C1 segment of cervical spinal cord (tissue), 14 donors: Measurements from ENCODE around the gene METTL24.

ENCODE experiments used
- DNase-seq, 14 donors: peaks; one replicate each; lab custom pipeline; 2025; lab: John Stamatoyannopoulos, UW

The METTL24 gene, protein sequence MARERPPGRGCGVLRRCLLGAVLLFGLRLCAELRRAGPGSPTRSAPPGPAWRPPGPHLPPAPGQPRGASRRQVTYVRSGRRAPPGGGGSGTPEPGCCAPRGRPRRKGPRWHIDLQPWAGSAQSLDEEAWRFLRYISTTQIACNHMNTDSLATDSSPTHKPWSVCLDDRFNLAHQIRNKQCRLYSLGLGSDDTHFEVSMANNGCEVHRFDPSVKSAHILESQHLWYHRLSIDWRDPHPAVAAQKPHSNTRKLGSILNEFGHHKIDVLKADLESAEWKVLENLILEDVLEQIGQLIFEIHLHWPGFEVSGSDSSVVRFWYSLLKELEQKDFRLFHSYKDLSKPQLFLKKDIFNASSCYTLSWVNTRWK

DNA sequence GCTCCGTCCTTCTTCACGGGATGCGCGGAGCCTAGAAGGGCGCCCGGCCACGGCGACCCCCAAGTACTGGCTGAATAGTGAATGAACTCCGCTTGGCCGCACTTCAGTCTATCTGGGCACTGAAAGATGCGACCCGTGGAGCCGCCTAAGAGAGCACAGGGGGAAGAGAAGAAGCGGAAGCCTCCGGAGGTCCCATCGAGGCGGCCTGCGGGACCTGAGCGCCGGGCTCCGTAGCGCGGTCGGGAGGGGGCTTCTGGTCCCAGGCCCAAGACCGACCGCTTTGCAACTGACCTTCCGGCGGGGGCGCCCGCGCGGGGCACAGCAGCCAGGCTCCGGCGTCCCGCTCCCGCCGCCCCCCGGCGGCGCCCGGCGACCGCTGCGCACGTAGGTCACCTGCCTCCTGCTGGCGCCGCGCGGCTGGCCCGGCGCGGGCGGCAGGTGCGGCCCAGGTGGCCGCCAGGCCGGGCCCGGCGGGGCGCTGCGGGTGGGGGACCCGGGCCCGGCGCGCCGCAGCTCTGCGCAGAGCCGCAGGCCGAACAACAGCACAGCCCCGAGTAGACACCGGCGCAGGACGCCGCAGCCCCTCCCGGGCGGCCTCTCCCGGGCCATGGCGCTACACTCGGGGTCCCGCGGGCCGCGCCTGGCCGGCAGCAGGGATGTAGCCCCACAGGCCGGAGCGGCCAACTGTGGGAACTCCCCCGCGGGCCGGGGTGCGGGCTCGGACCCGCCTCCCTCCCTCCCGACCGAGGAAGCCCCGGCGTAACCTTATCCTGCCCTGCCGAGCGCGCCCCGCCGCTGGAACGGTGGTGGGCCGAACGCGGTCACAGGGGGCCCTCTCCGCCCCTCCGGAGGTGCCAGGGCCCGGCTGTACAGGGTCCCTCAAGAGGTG lies at the start of gene METTL24:
Gene METTL24, minus strand, starts transcription at position 686 of the 889 bp plus-strand sequence. Its CDS starts 77 bp downstream, at position 609.
- DNase-seq = peak in 5 of 14 donors; percentile 12 to 58 (median 31)

DNA sequence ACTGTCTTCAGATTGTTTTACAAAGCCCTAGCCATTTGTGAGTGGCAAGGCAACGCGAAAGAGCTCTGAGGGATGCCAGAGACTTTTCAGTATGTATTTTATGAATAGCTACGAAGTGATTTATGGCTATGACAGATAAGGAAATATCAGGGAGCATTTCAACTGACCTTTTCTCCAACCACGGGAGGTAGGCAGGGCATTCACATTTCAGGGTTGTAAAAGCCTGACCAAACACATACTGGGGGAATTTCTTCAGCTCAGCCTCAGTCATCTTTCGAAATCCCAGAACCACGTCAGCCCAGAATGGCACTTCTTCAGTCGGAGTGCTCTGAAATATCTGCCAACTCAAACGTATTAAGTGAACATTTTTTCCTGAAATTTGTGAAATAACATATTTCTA lies 46.5 kb upstream of the METTL24 start:
- no peak for DNase-seq

DNA sequence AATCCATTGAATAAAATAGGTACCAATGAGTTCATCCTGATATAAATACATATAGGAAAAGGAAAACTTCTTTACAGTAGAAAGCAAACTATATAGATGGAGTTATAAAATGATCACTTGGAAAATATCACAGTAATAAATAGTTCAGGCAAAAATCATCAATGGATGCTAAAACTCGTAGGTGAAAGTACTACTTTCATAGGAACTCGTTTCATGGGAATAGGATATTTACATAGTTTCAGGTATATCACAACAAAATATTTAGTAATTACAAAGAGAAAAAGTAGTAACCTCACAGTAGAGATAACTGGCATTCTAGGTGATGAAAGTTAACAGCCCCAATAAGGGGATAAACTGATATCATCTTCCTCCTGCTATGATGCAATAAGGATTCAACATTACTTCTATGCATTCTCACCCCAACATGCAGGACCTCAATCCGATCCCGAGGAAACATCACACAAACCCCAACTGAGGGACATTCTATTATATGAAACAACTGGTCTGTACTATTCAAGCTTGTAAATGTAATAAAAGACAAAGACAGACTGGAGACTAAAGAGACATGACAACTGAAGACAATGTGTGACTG lies 43.5 kb upstream of the METTL24 start:
- DNase-seq = no peak

DNA sequence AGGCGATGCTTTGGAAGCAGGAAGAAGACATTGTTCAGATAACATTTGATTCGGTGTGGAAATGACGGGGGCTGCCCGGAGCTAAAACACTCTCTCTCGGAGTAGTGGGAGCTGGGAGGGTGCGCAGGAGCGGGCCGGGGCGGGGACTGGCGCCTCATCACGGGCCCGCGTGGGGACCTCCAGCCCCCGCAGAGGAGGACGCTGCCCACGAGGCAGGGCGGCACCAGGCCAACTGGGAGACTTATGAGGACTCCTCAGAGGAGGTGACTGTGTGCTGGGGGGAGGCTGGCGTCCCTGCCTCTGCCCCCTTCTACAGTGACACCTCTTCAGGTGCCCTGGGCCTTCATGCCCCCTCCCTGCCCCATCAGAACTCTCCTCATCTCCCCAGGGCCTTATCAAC lies 42.1 kb upstream of the METTL24 start:
- DNase-seq = no peak

DNA sequence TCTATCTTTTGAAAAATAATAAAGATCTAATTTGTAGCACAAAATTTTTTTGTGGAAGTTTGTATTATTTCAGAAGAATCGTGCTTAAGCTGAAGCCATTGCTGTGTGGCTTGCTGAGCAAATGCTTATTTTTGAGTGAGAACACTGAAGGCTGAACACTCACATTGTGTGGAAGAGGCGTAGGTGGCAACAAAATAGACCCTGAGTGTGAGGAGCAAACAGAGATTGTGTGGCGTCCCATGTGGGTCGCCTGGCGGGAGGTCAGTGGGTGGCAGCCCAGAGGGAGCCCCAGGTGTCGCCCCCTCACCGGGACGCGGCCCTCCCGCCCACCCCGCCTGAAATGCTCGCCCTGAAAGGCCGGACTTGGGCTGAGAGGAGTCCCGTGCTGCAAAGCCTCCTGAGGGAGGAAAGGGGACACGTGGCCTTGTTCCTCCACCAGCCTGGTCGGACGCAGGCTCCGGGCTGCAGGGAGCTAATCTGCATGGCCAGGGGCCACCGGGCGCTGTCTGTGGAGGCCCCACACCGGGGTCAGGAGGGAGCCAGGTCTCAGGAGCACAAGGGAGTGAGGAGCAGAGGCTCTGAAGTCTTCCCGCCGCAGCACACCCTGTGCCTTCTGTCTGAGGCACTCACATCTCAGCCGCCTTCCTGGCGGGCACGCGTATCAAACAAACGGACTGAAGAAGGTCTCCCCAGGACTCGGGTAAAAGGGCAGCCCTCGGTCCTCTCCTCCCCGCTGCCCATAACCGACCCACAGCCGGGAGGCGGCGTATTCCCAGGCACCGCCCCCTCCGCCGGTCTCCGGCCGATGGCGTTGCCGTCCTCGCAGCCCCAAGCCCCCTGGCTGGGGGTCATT lies 41.3 kb upstream of the METTL24 start:
- no peak for DNase-seq

DNA sequence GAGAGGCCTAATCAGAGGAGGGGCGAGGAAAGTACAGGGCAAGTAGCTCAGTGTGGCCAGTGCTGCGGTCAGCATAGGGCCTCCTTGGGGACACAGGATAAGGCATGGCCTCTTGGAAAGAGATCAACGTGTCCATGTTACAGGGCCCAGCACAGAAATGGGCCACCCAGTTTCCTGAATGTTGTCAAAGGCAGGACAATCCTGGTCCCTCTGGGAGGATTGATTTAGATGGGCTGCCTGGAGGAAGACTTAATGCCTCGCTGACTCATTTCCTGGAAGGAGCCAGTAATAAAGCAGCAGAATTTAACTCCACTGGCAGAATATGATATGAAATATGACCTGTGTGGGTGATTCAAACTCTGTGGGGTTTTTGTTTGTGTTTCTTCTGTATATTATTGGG lies 40.6 kb upstream of the METTL24 start:
- no peak for DNase-seq

DNA sequence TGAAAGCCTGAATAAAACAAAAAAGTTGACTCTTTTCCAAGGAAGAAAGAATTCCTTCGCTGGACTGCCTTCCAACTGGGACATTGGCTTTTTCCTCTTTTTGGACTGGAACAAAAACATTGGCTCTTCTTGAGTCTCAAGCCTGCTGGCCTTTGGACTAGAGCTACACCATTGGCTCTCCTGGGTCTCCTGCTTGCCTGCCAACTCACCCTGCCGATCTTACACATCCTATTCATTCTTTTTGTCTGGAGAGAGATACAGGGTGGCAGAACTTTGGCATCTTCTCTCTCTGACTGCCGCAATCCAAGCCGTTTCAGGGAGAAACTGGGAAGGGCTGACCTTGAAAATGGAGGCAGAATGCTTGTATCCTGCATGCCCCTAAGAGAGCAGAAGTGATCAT lies 37.1 kb upstream of the METTL24 start:
- peak in 7 of 14 donors; percentile 8 to 40 (median 34) for DNase-seq

DNA sequence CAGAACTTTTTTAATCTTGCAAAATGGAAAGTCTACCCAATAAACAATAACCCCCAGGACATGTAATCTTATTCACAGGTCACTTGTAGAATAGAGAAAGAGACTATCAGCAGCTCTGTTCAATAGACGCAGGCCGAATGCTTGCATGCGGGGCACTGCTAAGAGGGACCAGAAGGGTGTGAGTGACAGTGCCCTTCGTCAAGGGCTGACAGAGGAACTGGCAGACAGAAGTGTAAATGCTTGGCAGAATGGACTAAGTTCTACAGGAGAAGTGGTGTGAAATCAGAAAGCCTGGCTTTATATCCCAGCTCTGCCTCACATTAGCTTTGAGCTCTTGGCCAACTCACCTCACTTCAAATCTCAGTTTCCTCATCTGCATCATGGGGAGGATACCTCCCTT lies 36.3 kb upstream of the METTL24 start:
- DNase-seq = no peak

DNA sequence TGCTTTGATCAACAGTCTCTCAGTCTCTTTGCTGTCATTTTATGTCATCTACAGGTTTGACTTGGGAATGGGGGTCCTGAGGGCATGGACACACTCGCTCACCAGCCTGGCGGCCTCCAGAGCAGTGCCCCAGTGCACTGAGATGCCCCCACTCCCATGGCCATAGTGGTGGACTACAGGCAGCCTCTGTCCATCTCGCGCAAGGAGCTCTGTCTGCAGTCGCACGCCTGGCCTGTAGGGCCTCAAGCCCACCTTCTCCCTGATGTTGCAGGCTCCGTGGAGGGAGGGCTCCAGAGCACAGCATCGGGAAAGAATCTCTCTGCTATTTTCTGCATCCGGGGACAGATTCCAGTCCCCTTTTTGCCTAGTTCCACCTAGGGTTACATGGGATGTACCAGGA lies 34.6 kb upstream of the METTL24 start:
- no peak for DNase-seq

DNA sequence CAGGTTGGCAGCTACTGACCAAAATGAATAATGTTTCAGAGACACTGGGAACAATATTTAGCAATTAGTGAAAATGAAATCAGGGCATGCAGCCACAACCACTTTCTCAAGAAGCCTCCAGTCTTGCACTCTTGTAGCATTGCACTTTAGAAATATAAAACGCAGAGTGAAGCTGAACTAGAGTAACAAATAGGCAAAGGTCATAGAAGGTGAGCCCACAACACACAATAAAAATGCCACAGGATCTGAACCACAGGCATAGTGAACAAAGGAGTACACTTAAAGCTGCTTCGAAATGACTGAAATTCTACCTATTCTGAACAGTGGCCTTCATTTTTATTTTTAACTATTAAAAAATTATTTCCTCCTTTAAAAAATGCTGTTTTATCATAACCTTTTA lies 32.3 kb upstream of the METTL24 start:
- DNase-seq = no peak

DNA sequence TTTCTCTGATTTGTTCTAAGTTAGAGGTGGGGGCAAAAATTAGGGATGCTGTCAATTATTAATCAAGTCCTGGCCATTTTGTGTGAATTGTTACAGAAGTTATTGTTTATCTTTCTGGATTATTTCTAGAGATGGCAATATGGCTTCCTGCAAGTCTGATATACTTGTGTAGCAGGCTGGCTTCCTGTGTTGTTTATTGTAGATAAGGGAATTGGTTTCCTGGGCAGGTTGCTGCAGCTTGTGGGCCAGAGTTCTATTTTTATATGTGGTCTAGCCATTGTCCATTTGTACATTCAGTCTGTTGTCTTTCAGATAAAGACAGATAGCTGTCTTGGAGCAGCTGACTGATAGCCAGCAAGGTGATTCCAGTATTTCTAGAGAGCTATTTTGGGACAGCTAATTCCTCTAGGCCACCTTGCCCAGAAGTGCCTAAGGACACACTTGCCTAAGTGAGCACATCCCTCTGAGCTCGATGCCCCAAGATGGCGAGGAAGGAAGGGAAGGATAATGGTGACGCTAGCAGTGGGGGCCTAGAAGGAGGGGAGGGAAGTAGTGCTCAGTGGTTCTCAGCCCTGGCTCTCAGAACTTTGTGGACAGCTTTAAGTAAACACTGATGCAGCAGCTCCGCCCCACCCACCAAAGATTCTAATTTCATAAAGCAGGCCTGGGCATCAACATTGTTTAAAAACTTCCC lies 31.7 kb upstream of the METTL24 start:
- no peak for DNase-seq

DNA sequence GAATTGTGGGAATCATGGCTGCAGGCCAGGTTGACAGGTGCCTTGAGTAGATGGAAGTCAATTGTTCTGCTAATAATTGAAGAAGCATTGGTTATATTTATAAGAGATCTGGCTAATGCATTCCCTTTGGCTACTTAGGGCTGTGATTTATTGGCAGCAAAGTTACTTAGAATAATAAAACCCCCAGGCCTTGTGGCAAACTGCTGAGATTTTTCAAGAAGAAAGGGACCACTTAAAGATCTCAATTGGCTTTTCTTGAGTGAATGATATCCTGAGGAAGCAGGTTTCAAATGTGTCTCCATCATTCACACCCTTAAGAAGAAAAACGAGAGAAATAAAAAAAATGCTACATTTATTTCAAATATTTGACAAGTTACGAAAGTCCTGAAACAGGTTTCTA lies 29.8 kb upstream of the METTL24 start:
- no peak for DNase-seq

DNA sequence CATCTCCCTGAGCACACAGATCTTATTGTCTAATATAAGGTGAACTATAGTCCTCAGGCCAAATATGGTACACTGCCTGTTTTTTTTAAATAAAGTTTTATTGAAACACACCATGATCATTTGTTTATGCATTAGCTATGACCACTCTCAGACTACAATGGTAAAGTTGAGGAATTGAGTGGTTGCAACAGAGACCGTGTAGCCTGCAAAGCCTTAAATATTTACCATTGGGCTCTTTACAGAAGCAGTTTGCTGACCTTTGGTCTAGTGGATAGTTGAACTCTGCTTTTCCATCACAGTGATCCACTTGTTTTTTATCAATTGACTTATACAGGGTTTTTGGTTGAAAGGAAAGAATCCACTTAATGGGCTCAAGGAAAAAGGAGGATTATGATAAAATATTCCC lies 27.3 kb upstream of the METTL24 start:
- no peak for DNase-seq

DNA sequence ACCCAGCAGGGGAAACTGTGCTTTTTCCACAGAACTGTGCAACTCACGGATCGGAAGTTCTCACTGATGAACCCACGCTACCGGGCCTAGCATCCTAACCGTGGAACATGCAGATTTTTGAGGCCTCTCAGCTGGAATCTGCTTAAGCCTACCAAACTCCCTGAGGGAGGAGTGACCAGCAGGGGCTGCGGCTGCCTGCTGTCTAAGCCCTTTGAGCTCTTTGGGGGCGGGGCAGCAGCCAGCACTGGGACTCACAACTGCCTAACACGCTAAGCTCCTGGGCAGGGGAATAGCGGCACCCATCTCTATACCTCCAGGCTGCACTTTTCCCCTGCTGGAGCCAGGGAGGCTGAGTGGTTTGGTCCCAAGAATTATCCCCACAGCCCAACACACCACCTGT lies 20.4 kb upstream of the METTL24 start:
- DNase-seq = no peak

DNA sequence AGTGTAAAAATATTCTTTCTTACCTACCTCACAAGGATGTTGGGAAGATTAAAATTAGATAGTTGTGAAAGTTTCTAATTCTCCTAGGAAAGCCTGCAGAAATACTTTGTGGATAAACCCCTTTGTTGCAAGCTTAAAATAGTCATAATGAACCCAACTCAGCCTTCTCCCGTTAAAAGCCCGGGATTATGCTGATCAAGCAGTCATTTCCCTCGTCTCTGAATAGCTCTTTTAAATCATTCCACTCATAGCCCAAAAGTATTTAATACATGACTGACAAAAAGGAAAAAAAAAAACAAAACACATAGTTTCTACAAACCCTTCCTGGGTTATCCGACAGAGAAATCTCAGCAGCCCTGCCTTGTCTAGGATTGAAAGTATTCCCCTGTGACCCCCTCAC lies 10.9 kb upstream of the METTL24 start:
- DNase-seq = no peak

DNA sequence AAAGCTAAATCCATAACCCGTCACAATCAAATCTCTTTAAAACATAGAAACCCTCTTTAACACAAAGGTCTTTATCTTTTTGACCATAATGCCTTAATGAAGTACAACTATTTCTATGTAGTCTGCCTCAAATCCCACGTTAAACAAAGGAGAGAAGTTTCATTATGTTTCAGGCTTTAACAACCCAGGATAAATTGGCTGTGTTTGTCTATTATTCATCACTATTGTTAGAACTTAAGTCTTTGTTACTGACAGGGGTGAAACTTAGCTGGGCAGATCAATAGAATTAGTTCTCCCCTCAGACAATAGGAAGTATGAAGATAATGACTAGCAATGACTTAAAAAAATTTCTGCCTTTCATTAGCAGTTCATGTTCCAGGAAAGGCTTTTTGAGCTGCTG lies 10.1 kb upstream of the METTL24 start:
- DNase-seq = no peak

DNA sequence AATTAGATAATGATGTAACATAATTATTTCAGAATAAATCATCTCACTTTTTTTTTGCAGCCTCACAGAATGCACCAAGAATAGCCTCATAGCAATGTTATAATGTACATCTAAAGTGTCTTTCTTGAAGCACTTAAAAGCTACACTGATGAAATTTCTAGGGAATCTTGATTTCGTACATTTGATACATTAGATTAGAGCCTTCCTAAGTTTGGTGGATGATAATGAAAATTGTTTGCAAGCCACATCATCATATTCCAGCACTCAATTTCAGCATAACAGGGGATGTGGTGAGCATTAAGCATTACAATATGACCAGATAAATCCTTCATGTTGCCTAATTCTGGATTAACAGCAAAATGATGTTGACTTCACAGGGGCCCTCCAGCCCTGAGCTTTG lies 9.7 kb upstream of the METTL24 start:
- DNase-seq = no peak

DNA sequence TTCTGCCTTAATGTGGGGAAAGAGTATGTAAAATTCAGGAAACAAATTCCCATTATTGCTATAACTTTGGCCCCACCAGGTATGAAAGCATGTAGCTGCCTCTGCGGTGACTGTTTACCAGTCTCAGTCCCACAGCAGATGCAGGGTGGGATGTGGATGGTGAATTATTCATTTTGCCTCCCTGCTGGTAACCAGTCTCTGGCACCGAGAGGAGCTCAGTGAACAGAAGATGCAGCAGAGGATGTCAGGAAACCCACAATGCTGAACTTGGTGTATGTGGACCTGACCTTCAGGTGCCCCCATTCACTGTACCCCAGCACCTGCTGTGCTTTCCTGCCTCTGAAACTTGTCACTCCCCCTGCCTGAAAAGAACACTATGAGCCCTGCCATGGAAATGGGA lies 8.8 kb upstream of the METTL24 start:
- DNase-seq = no peak

DNA sequence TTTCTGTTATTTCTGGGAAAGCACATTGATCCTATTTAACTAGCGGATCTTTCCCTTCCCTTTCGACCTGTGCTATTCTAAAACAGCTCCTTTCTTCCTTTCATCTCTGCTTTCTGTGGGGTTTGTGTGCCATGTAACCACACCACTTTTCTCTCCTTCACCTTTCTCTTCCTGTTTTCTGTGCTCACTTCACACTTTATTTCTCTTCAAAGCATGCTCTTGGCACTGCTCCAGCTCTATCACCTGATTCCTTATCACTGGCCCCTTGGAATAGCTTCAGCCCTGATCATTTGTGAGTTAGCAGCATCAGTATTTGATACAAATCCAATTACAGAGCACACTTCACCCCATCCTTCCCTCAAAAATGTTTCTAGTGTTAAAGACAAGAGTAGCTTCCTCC lies 8.1 kb upstream of the METTL24 start:
- no peak for DNase-seq

DNA sequence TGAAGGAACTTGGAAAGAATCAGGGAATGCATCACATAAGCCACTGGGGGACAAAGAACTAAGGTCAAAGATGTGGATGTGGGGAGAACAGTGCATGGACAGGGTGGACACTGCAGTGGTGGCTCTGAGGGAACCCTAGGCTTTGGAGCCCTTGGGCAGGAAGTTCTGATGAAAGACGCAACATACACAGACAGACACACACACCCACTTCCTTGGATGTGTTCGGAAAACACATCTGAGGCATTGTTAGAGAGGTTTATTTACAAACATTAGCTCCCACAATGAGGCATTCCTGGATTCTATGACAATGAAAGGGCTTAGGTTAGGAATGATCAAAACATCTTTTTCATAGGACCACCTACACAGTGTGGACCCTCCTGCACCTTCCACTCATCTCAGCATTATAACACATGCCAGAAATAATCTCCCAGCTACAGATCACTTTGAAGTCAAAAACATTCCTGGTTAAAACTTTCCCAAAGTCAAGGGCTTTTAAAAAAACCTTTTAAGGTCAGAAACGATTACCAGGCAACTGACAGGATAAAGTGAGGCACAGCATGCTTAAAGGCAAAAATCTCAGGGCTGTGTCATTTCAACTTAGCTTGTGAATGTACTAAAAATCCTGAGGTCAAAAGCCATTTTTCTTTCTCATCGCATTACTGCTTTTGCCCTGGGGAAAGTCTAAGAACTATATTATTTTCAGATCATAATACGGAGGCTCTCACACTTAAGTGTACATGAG lies 6.4 kb upstream of the METTL24 start:
- DNase-seq = no peak
